SK-MEL-5 (cell line): Measurements from ENCODE around the gene CRISPLD2. TPM values are rescaled to one million over a fixed set of nuclear protein-coding genes. Genes with fewer than 3 reads are reported as not detected.

Experiments used
- DNase-seq: peaks from one replicate; pipeline ENCODE4 v3.0.0-alpha.2; 2016; ENCODE audit warnings: low read depth, low spot score
- in situ Hi-C: cut with HindIII; loops from 2 replicates; pipeline ENCODE4 v1.10.0; 2016; ENCODE audit warnings: low sequenced_read_pairs, high pct_unique_total_duplicates, low pct_unique_long_range_greater_than_20kb
- polyA plus RNA-seq, 2 experiments: library from polyadenylated mRNA; depleted of rRNA; stranded (reverse); fragments of >200 nt; gene quantifications; 2 replicates each; pipeline ENCODE4 v1.2.3, GENCODE V29; 2015
- total RNA-seq: library from RNA; depleted of rRNA; stranded (reverse); fragments of >200 nt; shearing (Covaris generic); gene quantifications from 2 replicates; pipeline ENCODE4 v1.2.3, GENCODE V29; 2014; rRNA removed

Gene CRISPLD2, protein sequence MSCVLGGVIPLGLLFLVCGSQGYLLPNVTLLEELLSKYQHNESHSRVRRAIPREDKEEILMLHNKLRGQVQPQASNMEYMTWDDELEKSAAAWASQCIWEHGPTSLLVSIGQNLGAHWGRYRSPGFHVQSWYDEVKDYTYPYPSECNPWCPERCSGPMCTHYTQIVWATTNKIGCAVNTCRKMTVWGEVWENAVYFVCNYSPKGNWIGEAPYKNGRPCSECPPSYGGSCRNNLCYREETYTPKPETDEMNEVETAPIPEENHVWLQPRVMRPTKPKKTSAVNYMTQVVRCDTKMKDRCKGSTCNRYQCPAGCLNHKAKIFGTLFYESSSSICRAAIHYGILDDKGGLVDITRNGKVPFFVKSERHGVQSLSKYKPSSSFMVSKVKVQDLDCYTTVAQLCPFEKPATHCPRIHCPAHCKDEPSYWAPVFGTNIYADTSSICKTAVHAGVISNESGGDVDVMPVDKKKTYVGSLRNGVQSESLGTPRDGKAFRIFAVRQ
- 0.40 TPM in 2 replicates for total RNA-seq
- polyA plus RNA-seq (2015; cell fraction: cytosol; rRNA removed), result 0.23 and 1.5 TPM in 2 replicates
- polyA plus RNA-seq (2015; cell fraction: nucleus; rRNA removed), result 0.07 and 0.24 TPM in 2 replicates

DNA sequence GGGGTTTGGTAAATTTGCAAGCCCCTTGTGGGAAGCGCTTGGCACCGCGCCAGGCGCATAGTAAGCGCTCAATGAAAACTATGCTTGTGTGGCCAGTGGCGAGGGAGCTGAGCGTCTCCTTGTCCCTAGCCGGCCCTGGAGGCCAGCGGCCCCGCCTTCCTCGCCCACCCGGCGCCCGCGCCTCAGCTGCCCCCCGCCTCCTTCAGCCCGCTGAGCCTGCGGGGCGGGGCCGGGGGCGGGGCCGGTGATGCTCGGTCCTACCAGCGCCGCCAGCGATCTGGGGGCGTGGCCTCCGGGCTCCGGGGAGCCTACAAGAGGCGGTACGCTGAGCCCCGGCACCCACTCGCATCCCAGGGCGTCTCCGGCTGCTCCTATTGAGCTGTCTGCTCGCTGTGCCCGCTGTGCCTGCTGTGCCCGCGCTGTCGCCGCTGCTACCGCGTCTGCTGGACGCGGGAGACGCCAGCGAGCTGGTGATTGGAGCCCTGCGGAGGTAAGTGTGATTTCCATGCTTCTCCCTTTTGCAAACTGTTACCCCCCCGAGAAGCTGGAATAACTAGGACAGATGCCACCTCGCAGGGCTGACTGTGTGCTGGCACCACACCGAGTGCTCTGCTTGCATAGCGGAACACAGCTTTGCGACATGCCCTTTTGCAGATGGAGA, at the start of gene CRISPLD2:
Gene CRISPLD2, plus strand, starts transcription at position 342 of the 661 bp plus-strand sequence. CDS start 18,511 bp downstream, outside the sequence.
- in situ Hi-C loops, result no loop called here
- peak; percentile 71 for DNase-seq

DNA sequence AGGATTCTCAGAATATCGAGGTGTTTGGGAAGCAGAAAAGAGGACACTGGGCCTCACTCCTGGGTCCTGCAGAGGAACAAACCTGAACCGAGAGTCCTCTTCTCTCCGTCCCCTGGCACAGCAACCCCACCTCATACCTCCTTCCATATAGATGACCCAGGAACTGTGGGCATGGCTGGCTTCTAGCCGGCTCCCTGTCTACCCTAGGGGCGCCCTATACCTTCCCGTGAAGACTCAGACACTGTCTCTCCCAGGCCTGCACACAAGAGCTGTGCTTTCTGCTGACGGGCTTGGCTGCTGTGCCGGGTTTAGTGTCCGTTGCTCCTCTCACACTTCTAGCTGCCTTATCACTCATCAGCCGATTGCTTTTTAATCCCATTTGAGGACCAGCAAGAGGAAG, 46.5 kb upstream of the CRISPLD2 start:
- DNase-seq, result no peak
- in situ Hi-C loops, result no loop called here

DNA sequence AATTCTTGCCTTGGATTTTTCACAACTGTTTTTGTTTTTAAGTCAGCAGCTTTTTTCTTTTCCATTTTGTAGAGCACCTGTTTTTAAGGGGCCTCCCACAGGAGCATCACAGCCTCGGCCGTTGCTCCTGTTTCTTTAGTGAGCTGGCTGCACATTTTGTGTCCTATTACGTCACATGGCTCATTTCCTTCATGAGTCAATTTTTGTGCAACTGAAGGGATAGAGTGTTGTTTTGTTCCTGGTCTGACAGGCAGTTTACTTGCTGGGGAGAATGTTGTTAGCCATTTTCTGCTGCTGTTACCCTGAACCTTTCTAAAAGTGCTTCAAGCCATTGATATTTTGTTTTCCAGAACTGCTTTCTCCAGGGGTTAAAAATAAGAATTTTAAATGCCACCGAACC, 45.0 kb upstream of the CRISPLD2 start:
- no peak for DNase-seq
- in situ Hi-C loops, result no loop called here

DNA sequence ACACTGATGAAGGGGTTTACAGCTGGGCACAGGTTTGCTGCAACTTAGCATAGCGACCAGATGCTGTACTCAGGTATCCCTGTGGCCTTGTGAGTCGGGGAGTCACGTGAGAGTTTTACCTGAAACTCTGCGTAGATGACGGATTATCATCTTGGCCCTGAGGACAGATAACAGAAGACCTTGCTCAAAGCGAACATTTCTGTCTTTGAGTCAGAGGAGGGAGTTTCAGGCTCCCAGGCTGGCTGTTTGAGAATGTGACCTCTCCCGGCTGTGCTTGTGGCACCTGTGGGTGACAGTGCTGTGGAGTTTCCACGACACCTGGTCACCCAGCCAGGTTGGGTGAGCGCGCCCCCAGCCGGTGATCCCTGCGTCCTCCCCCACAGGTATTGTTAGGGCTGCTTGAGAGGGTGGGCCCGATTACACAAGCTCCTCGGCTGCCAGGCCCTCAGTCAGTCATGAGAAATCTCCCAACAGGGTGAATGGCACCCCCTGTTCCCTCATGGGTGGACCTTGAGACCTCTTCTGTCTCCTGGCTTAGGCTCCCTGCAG, 44.4 kb upstream of the CRISPLD2 start:
- in situ Hi-C loops, result no loop called here
- DNase-seq, result no peak

DNA sequence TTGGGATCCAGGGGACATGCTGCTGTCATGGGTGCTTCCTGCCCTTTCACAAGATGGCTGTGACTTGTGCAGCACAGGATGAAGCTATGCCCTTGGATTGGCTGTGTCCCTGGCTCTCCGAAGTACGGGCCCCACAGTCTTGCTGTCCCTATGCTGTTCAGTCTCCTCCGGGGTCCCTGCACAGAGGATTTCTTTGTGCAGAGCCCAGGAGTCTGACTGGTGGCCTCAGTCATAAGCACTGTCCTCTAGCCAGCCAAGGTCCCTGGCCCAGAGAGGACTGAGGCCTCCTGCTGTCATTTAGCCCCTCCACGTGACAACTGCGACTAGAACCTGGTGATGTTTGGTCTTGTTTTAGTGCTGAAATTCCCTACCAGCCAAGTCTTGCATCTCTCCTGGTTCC, 42.4 kb upstream of the CRISPLD2 start:
- DNase-seq, result no peak
- in situ Hi-C loops, result no loop called here

DNA sequence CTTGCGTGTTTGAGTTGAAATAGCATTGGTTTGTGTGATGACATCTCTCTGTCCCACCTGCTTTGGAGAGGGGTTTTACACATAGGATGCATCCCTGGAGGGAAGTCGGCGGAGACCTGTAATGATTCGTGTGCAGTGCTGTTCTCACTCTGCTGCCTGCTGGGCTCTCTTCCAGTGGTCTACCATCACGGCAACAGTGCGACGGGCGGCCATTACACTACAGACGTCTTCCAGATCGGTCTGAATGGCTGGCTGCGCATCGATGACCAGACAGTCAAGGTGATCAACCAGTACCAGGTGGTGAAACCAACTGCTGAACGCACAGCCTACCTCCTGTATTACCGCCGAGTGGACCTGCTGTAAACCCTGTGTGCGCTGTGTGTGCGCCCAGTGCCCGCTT, 41.1 kb upstream of the CRISPLD2 start:
- DNase-seq, result no peak
- in situ Hi-C loops, result no loop called here

DNA sequence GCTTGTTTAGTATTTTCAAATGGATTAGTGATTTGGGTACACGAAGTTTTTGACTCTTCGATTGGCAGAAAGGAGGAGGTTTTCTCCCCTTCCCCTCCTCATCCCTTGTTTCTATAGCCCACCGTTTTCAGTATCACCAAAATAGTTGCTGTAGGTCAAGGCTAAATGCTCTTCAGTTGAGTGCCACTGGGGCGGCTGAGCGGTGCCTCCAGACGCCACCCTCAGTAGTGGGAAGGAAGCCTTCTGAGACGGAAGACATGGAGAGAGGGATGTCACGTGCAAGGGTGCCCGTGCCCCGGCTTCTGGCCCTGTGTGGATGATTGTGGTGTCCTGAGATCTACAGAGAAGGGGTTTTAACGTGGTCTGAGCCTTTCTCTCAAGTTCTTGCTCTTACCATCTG, 39.7 kb upstream of the CRISPLD2 start:
- in situ Hi-C loops, result no loop called here
- no peak for DNase-seq

DNA sequence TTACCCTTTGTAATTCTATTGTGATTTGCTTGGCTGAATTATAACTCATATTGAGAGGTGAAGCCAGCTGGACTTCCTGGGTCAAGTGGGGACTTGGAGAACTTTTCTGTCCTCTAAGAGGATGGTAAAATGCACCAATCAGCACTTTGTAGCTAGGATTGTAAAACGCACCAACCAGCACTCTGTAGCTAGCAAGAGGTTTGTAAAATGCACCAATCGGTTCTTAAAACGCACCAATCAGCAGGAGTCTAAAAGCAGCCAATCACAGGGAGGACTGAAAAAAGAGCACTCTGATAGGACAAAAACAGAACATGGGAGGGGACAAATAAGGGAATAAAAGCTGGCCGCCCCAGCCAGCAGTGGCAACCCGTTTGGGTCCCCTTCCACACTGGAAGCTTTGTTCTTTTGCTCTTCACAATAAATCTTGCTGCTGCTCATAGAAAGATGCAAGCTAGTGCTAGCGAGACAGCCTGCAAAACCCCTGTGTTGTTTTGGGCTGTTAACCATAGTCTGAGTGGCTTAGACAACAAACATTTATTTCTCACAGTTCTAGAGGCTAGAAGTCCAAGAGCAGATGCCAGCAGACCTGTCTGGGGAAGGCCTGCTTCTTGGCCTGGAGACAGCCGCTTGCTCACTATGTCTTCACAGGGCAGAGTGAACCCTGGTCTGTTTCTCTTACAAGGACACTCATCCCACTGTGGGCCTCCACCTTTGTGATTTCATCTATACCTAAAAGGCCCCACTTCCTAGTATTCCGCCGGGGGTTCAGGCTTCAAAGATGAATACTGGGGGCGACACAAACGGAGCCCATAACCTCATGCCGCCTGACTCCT, 39.0 kb upstream of the CRISPLD2 start:
- in situ Hi-C loops, result no loop called here
- DNase-seq, result peak; percentile 14

DNA sequence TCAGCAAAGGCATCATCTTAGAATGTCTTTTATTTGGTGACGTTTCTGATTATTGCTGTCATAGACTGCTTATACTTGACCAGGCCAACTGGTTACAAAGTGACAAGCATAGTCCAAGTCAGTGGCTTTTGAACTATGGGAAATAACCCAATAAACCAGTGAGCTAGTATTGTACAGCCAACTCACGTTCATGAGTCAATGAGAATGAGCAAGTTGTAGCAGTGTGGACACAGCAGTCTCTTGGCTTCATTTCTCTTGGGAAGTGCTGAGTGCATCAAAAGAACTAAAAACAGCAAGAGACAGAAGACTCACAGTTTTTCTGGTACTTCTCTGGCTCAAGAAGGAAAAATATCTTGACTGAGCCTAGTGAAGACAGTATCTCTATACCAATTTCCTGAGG, 36.9 kb upstream of the CRISPLD2 start:
- no peak for DNase-seq
- in situ Hi-C loops, result no loop called here

DNA sequence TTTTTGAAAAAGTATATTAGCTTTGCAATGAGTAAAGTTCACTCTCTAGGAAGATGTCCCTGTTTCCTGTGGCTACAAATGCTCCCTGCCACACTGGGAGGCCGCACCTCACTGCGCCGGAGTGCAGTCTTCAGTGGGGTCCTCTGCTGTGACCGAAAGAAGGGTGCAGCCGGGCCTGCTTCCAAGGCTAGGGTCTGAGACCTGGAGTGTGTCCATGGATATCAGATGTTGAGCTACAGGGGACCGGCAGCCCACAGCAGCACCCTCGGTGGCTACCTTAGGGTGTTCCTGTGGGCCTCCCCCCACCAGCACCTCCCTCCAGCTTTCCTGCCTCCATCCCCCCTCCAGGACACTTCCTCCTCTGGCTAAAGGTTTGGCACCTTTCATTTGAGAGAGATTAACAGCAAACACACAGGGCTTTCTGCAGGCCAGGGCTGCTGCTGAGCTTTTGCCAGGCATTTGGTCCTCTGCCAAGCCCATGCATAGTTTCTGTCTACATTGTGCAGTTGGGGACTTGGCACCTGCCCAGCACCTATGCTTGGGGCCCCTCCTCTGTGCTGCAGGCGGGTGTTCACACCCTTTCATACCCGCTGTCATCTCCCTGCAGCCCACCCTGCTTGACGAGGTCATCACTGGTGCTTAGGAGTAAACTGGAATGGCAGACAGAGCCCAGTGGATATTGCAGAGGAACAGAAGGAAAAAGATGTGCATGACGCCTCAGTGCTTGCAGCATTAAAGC, 33.8 kb upstream of the CRISPLD2 start:
- DNase-seq, result no peak
- in situ Hi-C loops, result no loop called here

DNA sequence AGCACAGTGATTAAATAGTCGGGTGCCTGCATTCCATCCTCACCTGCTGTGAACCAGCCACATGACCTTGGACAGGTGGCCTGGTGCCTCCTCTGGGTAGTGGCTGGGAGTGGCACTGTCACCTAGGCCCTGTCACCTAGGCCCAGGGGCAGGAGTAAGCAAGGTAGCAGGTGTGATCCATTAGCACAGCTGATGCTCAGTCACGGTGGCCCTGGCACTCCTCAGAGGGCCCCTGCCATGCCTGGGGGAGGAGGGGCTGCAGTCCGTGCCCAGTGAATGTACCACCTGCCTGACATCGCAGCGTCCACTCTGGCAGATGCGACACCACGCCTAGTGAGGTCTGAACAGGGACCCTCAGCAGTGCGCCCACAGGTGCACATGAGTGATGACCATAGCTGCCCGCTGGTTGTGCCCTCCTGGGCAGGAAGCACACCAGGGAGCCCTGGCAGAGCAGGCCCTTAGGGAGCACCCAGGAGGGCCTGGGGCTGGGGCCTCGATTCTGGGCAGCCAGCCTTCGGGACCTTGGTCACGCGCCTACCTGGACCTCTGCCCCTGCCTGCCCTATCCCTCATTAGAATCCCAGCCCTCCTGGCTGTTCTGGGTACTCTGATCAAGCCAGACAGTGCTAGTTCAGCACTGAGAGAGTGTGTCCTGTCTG, 33.1 kb upstream of the CRISPLD2 start:
- in situ Hi-C loops, result no loop called here
- no peak for DNase-seq

DNA sequence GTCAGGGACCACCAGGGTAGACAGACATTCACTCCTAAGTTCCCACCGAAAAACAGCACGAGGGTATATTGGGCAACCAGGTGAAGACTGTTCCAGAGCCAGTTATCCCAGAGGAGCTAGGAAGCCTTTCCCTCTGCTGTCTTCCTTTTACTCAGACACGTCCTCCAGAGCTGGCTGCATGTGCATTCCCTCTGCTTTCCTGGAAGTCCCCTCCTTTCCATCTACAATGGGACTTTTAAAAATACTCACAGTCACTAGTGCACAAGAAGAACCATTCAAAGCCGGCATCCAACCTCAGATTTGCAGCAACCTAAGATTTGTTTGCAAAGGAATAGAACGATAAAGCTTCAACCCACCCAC, 32.5 kb upstream of the CRISPLD2 start:
- in situ Hi-C loops, result no loop called here

DNA sequence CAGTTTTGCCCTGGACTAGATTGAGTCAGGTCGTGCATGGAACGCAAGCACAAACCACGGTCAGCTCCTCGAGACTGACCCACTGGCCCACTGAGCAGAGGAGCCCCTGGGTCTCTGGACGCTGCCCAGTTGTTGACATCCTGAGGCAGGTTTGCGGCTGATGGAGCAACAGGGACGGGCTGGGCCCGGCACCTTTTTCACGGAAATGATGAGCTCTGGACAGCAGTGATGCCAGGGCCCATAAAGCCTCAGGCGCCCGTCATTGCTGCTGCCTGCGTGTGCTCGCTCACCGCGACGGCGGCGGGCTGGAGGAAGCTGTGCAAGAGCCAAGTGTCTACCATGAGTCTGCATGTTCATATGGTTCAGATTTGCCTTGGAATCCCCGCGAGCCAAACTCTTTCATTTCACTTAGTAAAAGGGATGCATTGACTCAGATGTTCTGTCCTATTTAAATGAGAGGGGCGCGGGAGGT, 30.8 kb upstream of the CRISPLD2 start:
- in situ Hi-C loops, result no loop called here
- DNase-seq, result no peak

More for the DNA sequence above, 32.5 kb upstream of the CRISPLD2 start:
- no peak for DNase-seq

DNA sequence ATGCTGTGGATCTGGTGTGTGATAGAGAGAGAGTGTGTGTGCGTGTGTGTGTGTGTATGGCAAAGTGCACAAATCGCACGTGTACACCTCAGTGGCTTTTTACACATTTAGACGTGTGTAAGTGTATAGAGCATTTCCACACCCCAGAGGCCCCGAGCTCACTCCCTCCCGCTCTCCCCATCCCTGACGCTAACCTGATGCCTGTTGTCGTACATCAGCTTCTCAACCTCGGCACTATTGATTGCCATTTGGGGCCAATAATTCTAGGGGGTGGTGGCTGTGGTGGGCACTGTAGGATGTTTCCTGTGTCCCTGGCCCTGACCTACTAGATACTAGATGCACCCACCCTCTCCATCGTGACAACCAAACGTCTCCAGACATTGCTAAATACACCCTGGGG, 30.4 kb upstream of the CRISPLD2 start:
- DNase-seq, result no peak
- in situ Hi-C loops, result no loop called here

DNA sequence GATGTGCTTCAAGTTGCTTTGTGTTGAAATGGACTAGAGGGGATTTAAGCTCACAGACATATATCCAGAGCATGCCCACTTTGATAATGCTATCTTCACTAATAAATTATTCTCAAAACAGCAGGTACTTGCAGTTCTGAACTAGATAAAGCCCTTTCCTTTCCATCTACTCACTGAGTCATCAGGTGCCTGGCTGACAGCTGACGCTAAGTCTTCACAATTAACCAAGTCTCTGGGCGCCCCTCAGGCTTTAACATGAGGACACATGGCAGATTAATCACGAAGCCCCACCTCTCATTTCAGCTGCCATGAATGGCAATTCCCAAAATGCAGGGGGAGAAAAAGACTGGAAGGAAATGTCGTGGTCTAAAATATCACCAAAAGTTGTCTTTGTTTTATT, 29.5 kb upstream of the CRISPLD2 start:
- in situ Hi-C loops, result no loop called here
- no peak for DNase-seq

DNA sequence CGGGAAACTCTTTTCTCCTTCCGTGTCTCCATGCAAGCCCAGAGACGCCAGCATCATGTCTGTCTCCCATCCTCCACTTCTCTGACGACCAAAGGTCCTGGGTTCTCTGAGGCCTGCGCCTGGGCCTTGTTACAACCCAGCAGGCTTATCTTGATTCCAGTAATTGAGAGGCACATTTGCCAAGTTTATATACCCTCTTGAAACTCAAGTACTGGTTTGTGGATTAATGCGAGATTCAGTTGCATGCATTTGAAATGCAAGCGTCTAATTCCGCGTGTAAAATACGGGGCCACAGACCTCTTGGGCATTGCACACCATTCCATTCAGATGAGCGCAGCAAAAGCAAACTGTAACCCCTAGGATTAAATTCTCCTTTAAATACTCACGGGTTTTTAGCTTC, 28.7 kb upstream of the CRISPLD2 start:
- no peak for DNase-seq
- in situ Hi-C loops, result no loop called here

DNA sequence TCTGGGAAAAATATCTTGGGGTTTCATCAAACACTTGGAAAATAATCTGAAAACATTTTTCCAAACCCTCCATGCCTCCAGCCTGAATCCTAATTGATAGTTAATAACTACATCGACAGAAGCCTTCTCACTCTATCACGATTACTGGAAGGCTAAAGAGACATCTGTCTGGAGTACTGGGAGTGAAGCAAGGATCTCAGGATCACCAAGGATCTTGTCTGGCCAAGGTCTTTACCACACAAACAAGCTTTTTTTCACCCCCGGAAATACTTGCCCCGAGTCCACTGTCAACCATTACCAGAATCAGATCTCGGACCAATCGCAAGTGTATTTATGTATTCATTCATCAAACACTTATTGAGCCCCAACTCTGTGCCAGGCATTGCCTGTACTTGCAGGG, 28.3 kb upstream of the CRISPLD2 start:
- in situ Hi-C loops, result no loop called here
- no peak for DNase-seq
